ENCODE results near the gene XKR8. TPM values are rescaled to one million over a fixed set of nuclear protein-coding genes. Genes with fewer than 3 reads are reported as not detected.

XKR8 gene
- total and polyA plus RNA-seq, 11 donors, result 3.3 to 8.1 (median 4.5) TPM

GRCh38 chr1:27937524-27937836 lies 22.3 kb upstream of the XKR8 start:
- ATAC-seq (no peak), DNase-seq (no peak)
- peaks cover 0 to 17% (median 1%) of the 10 kb centered on the region in 12 donors for H3K4me1 ChIP-seq
- H3K36me3 ChIP-seq, result no peaks in the 10 kb centered on the region
- TF ChIP-seq CTCF (IDR thresholded peaks at IDR 0.05), result no peak
- TF ChIP-seq POLR2A (IDR thresholded peaks at IDR 0.05), result no peak
- H3K9me3 ChIP-seq, result no peaks in the 10 kb centered on the region
- peaks cover 0 to 27% (median 8%) of the 10 kb centered on the region in 9 donors for H3K27me3 ChIP-seq
- 71 to 90% (median 81%) methylated on average over 1 of the region's 1 CpG for WGBS, 4 donors
- intact Hi-C loops (cut with DNase I), result loop anchor here in 1 of 10 donors (10.0 kb wide), 1 partner anchor 47 kb away; no protein-coding TSS in a partner anchor
- H3K27ac ChIP-seq, result no peak overlapping the region
- H3K4me3 ChIP-seq, result no peak overlapping the region

- no peak overlapping the region for H3K4me3 ChIP-seq
- H3K27me3 ChIP-seq, result peaks cover 0 to 20% (median 8%) of the 10 kb centered on the region in 9 donors
- no peak for TF ChIP-seq POLR2A (IDR thresholded peaks at IDR 0.05)
- no peak for TF ChIP-seq CTCF (IDR thresholded peaks at IDR 0.05)
- intact Hi-C loops (cut with DNase I), result loop anchor here in 1 of 10 donors (10.0 kb wide), 1 partner anchor 46 kb away; no protein-coding TSS in a partner anchor
- DNase-seq (no peak), ATAC-seq (no peak)
- 92 to 96% (median 93%) methylated on average over 4 of the region's 4 CpGs for WGBS, 4 donors
- H3K4me1 ChIP-seq, result peaks cover 0 to 25% (median 4%) of the 10 kb centered on the region in 12 donors
- no peaks in the 10 kb centered on the region for H3K9me3 ChIP-seq
- no peak overlapping the region for H3K27ac ChIP-seq
- H3K36me3 ChIP-seq, result no peaks in the 10 kb centered on the region
These were observed 21.3 kb upstream of the XKR8 start for GRCh38 chr1:27938488-27938887.

- Histone ChIP-seq H3K4me3 (no peak overlapping the region), H3K27ac (no peak overlapping the region), H3K36me3 (no peaks in the 10 kb centered on the region), H3K4me1 (peaks cover 0 to 22% (median 0%) of the 10 kb centered on the region in 12 donors), H3K9me3 (no peaks in the 10 kb centered on the region), H3K27me3 (peaks cover 0 to 12% (median under 1%) of the 10 kb centered on the region in 9 donors)
- WGBS, 4 donors, result 40 to 46% (median 44%) methylated on average over 6 of the region's 6 CpGs
- DNase-seq, result peak in 3 of 5 donors; percentile 48 to 63 (median 48)
- intact Hi-C loops (cut with DNase I), result loop anchor here in 3 of 10 donors (1.0 to 5.0 kb wide), 4 partner anchors 37 to 267 kb away; no protein-coding TSS in a partner anchor
- TF ChIP-seq CTCF (IDR thresholded peaks at IDR 0.05) (peak in 9 of 12 donors; percentile 18 to 43 (median 31)), POLR2A (IDR thresholded peaks at IDR 0.05) (no peak)
- peak in 3 of 4 donors; percentile 45 to 52 (median 51) for ATAC-seq
These were observed 19.5 kb upstream of the XKR8 start for GRCh38 chr1:27940297-27940696.

- 81 to 89% (median 89%) methylated on average over 9 of the region's 9 CpGs for WGBS, 4 donors
- H3K9me3 ChIP-seq, result no peaks in the 10 kb centered on the region
- H3K4me3 ChIP-seq, result no peak overlapping the region
- TF ChIP-seq CTCF (IDR thresholded peaks at IDR 0.05) (no peak), POLR2A (IDR thresholded peaks at IDR 0.05) (no peak)
- H3K27me3 ChIP-seq, result peaks cover 0 to 5% (median 0%) of the 10 kb centered on the region in 9 donors
- DNase-seq (no peak), ATAC-seq (no peak)
- H3K27ac ChIP-seq, result no peak overlapping the region
- H3K36me3 ChIP-seq, result no peaks in the 10 kb centered on the region
- intact Hi-C loops (cut with DNase I), result loop anchor here in 3 of 10 donors (1.0 to 5.0 kb wide), 4 partner anchors 36 to 266 kb away; no protein-coding TSS in a partner anchor
- peaks cover 0 to 19% (median 0%) of the 10 kb centered on the region in 12 donors for H3K4me1 ChIP-seq
These were observed 18.8 kb upstream of the XKR8 start for GRCh38 chr1:27940870-27941560.

Measured in heart left ventricle (tissue), 16 donors.